H1 (cell line): ENCODE data around the gene E2F8. TPM values are rescaled to one million over a fixed set of nuclear protein-coding genes. Genes with fewer than 3 reads are reported as not detected.

ENCODE experiments used
- FOSL1 ChIP-seq: IDR thresholded peaks from 2 replicates; pipeline ENCODE4 v1.6.1; 2011; ENCODE audit warnings: mild to moderate bottlenecking, low read depth, low read length, moderate library complexity; ENCODE audit not compliant: insufficient read depth
- HDAC6 ChIP-seq: IDR thresholded peaks from one replicate; pipeline ENCODE4 v1.7.1; 2012; ENCODE audit warnings: low read depth, mild to moderate bottlenecking, inconsistent platforms, low read length, moderate library complexity
- KDM4A ChIP-seq: IDR thresholded peaks from one replicate; pipeline ENCODE4 v1.7.1; 2012; ENCODE audit warnings: low read depth, mild to moderate bottlenecking, moderate library complexity, low read length, inconsistent platforms; ENCODE audit not compliant: severe bottlenecking
- RAD21 ChIP-seq, 2 experiments: IDR thresholded peaks in 1 of 2; conservative IDR thresholded peaks in 1 of 2; 2 replicates each; pipeline ENCODE4 v1.6.1; 2011; ENCODE audit warnings: low read depth in 2 of 2, low read length in 2 of 2, improper control_type of control experiment in 1 of 2, inconsistent platforms in 1 of 2, mild to moderate bottlenecking in 1 of 2, moderate library complexity in 1 of 2
- TEAD4 ChIP-seq: IDR thresholded peaks from 2 replicates; pipeline ENCODE4 v1.6.1; 2012; ENCODE audit warnings: low read depth, low read length, inconsistent platforms, mixed read lengths
- polyA plus RNA-seq, 7 experiments: library from polyadenylated mRNA; depleted of rRNA in 3 of 7; stranded (reverse) in 5 of 7; unstranded in 2 of 7; fragments of >200 nt in 5 of 7; fragments of 200-250 nt in 2 of 7; gene quantifications; 1 replicate in 5 of 7; 2 replicates in 1 of 7; 4 replicates in 1 of 7; pipeline versions ENCODE4 v1.2.1 to v1.2.3, GENCODE V29; 2011 to 2013; ENCODE audit warnings: missing spikeins in 2 of 7, mixed read lengths in 2 of 7
- total RNA-seq: library from RNA; stranded (reverse); fragmentation: NEBNext Ultra II Directional; extraction: Animal tissue kit (Norgen Biotek cat#: 25700); gene quantifications from 2 replicates; pipeline ENCODE4 v1.2.1, GENCODE V29; 2021
- TF ChIP-seq, protein P1 (sequence below): fragments of 300-600 bp; sonication (generic); IDR thresholded peaks from 2 replicates; pipeline ENCODE4 v1.7.1; 2012; ENCODE audit warnings: low read length, moderate library complexity, mild to moderate bottlenecking, inconsistent platforms; ENCODE audit not compliant: insufficient replicate concordance

The E2F8 gene
- total and polyA plus RNA-seq, 2 of the 8 experiments (the other 6 are each of a cell fraction or from before 2014, with no cell fraction given) = 5.4 to 11.4 TPM

- TF ChIP-seq, protein P1, sequence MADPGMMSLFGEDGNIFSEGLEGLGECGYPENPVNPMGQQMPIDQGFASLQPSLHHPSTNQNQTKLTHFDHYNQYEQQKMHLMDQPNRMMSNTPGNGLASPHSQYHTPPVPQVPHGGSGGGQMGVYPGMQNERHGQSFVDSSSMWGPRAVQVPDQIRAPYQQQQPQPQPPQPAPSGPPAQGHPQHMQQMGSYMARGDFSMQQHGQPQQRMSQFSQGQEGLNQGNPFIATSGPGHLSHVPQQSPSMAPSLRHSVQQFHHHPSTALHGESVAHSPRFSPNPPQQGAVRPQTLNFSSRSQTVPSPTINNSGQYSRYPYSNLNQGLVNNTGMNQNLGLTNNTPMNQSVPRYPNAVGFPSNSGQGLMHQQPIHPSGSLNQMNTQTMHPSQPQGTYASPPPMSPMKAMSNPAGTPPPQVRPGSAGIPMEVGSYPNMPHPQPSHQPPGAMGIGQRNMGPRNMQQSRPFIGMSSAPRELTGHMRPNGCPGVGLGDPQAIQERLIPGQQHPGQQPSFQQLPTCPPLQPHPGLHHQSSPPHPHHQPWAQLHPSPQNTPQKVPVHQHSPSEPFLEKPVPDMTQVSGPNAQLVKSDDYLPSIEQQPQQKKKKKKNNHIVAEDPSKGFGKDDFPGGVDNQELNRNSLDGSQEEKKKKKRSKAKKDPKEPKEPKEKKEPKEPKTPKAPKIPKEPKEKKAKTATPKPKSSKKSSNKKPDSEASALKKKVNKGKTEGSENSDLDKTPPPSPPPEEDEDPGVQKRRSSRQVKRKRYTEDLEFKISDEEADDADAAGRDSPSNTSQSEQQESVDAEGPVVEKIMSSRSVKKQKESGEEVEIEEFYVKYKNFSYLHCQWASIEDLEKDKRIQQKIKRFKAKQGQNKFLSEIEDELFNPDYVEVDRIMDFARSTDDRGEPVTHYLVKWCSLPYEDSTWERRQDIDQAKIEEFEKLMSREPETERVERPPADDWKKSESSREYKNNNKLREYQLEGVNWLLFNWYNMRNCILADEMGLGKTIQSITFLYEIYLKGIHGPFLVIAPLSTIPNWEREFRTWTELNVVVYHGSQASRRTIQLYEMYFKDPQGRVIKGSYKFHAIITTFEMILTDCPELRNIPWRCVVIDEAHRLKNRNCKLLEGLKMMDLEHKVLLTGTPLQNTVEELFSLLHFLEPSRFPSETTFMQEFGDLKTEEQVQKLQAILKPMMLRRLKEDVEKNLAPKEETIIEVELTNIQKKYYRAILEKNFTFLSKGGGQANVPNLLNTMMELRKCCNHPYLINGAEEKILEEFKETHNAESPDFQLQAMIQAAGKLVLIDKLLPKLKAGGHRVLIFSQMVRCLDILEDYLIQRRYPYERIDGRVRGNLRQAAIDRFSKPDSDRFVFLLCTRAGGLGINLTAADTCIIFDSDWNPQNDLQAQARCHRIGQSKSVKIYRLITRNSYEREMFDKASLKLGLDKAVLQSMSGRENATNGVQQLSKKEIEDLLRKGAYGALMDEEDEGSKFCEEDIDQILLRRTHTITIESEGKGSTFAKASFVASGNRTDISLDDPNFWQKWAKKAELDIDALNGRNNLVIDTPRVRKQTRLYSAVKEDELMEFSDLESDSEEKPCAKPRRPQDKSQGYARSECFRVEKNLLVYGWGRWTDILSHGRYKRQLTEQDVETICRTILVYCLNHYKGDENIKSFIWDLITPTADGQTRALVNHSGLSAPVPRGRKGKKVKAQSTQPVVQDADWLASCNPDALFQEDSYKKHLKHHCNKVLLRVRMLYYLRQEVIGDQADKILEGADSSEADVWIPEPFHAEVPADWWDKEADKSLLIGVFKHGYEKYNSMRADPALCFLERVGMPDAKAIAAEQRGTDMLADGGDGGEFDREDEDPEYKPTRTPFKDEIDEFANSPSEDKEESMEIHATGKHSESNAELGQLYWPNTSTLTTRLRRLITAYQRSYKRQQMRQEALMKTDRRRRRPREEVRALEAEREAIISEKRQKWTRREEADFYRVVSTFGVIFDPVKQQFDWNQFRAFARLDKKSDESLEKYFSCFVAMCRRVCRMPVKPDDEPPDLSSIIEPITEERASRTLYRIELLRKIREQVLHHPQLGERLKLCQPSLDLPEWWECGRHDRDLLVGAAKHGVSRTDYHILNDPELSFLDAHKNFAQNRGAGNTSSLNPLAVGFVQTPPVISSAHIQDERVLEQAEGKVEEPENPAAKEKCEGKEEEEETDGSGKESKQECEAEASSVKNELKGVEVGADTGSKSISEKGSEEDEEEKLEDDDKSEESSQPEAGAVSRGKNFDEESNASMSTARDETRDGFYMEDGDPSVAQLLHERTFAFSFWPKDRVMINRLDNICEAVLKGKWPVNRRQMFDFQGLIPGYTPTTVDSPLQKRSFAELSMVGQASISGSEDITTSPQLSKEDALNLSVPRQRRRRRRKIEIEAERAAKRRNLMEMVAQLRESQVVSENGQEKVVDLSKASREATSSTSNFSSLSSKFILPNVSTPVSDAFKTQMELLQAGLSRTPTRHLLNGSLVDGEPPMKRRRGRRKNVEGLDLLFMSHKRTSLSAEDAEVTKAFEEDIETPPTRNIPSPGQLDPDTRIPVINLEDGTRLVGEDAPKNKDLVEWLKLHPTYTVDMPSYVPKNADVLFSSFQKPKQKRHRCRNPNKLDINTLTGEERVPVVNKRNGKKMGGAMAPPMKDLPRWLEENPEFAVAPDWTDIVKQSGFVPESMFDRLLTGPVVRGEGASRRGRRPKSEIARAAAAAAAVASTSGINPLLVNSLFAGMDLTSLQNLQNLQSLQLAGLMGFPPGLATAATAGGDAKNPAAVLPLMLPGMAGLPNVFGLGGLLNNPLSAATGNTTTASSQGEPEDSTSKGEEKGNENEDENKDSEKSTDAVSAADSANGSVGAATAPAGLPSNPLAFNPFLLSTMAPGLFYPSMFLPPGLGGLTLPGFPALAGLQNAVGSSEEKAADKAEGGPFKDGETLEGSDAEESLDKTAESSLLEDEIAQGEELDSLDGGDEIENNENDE = no peak
- TF ChIP-seq RAD21 (IDR thresholded peaks at IDR 0.05 in 1 of 2, conservative IDR thresholded peaks at IDR 0.05 in 1 of 2; ENCODE audit: low read depth in 2 of 2, low read length in 2 of 2) = no peak
- no peak for TF ChIP-seq KDM4A
- no peak for TF ChIP-seq HDAC6
- no peak for TF ChIP-seq FOSL1
- TF ChIP-seq TEAD4 = no peak
These were observed 38.8 kb downstream of the E2F8 start, which contains the start of gene CSRP3 (continued) for GRCh38 chr11:19201737-19202605.
